Prostate gland (tissue), 2 donors: Measurements from ENCODE around the gene KIAA1671. TPM values are rescaled to one million over a fixed set of nuclear protein-coding genes. Genes with fewer than 3 reads are reported as not detected.

ENCODE experiments used
- DNase-seq: peaks from one replicate; pipeline ENCODE4 v3.0.0-alpha.2; 2019; ENCODE audit warnings: low spot score
- H3K27ac ChIP-seq, 2 donors: fragments of 200-600 bp; sonication (generic); 2 replicates each; pipeline ENCODE4 v1.5.1; 2017 to 2019
- H3K27me3 ChIP-seq: fragments of 200-600 bp; sonication (generic); replicated peaks from 2 replicates; pipeline ENCODE4 v1.5.1; 2019; ENCODE audit not compliant: insufficient read depth
- H3K36me3 ChIP-seq, 2 donors: fragments of 200-600 bp; sonication (generic); 1 replicate in 1 of 2; 2 replicates in 1 of 2; pipeline versions ENCODE4 v1.5.1 to v1.8.1; 2017 to 2019
- H3K4me1 ChIP-seq: fragments of 200-600 bp; sonication (generic); replicated peaks from 2 replicates; pipeline ENCODE4 v1.5.1; 2019
- H3K4me3 ChIP-seq, 2 donors: fragments of 200-600 bp; sonication (generic); 2 replicates each; pipeline ENCODE4 v1.5.1; 2017 to 2019
- H3K9me3 ChIP-seq: fragments of 200-600 bp; sonication (generic); 2 replicates; pipeline ENCODE4 v1.5.1; 2017
- POLR2A ChIP-seq: fragments of 450-650 bp; IDR thresholded peaks from one replicate; pipeline ENCODE4 v1.6.1; 2016; ENCODE audit warnings: antibody characterized with exemption, mild to moderate bottlenecking
- POLR2AphosphoS5 ChIP-seq: sonication (generic); formaldehyde crosslinking; IDR thresholded peaks from one replicate; pipeline ENCODE4 v1.6.1; 2017; ENCODE audit warnings: antibody characterized with exemption
- WGBS: methylation state at CpG from one replicate; pipeline ENCODE4 v1.1.5; 2018; 5-methylcytosine and 5-hydroxymethylcytosine counted together
- intact Hi-C: fragments of 100-400 bp; cut with DNase I; formaldehyde crosslinking; loops from one replicate; pipeline ENCODE4 v1.14.2; 2022
- total RNA-seq, 2 donors: library from RNA; depleted of rRNA; stranded (reverse); fragments of >200 nt; gene quantifications; one replicate each; pipeline ENCODE4 v1.1.0, GENCODE V29; 2016
- TF ChIP-seq, protein P1 (sequence below), 4 experiments: fragments of 200-600 bp in 2 of 4; fragments of 450-650 bp in 2 of 4; sonication (generic) in 2 of 4; IDR thresholded peaks; 1 replicate in 3 of 4; 2 replicates in 1 of 4; pipeline ENCODE4 v1.5.1; 2016 to 2019; ENCODE audit warnings: antibody characterized with exemption in 4 of 4, mild to moderate bottlenecking in 2 of 4, moderate library complexity in 2 of 4

KIAA1671 gene
- total RNA-seq, 2 donors from 2014 or later, result 44.8 to 53.1 TPM

GRCh38 chr22:25086902-25087282, 134.4 kb downstream of the KIAA1671 start:
- H3K9me3 ChIP-seq, result no peaks in the 10 kb centered on the region
- no peaks in the 10 kb centered on the region for H3K27me3 ChIP-seq
- no peak overlapping the region for H3K27ac ChIP-seq
- intact Hi-C loops, result no loop called here
- no peak for DNase-seq
- H3K4me1 ChIP-seq, result no peaks in the 10 kb centered on the region
- TF ChIP-seq POLR2AphosphoS5 (no peak), POLR2A (no peak)
- TF ChIP-seq, protein P1, sequence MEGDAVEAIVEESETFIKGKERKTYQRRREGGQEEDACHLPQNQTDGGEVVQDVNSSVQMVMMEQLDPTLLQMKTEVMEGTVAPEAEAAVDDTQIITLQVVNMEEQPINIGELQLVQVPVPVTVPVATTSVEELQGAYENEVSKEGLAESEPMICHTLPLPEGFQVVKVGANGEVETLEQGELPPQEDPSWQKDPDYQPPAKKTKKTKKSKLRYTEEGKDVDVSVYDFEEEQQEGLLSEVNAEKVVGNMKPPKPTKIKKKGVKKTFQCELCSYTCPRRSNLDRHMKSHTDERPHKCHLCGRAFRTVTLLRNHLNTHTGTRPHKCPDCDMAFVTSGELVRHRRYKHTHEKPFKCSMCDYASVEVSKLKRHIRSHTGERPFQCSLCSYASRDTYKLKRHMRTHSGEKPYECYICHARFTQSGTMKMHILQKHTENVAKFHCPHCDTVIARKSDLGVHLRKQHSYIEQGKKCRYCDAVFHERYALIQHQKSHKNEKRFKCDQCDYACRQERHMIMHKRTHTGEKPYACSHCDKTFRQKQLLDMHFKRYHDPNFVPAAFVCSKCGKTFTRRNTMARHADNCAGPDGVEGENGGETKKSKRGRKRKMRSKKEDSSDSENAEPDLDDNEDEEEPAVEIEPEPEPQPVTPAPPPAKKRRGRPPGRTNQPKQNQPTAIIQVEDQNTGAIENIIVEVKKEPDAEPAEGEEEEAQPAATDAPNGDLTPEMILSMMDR (IDR thresholded peaks at IDR 0.05), result no peak
- 82% methylated on average over 5 of the region's 5 CpGs for WGBS
- H3K4me3 ChIP-seq, result no peak overlapping the region
- H3K36me3 ChIP-seq, result no peaks in the 10 kb centered on the region

DNA sequence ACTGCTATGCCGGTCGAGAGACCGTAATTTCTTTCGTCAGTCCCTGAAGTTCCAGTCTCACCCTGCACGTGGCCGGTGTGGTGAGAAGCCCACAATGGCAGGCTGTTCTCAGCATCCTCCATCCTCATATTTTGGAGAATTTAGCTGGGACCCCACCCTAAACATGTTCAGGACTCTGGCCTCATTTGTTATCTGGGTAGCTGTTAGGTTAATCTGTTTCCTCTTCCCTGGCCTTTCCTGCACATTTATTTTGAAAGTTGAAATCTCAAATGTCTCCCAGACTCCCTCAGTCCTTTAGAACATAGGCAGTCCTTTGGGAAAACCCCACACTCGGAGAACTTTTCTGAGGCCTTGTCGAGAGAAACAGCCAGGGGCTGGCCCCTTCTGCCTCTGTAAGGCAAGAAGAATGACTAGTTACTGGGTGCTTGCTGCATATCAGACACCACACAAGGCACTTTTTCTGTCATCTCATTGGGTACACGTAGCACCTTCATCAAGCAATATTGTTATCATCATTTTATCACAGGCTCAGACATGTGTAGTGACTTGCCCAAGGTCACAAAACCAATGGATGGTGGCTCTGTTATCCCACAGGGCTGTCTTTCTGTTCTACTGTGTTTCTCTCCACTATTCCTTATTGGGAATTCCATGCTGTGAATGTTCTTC, 137.8 kb downstream of the KIAA1671 start:
- Histone ChIP-seq H3K36me3 (no peaks in the 10 kb centered on the region), H3K4me1 (no peaks in the 10 kb centered on the region), H3K9me3 (no peaks in the 10 kb centered on the region), H3K27me3 (no peaks in the 10 kb centered on the region), H3K27ac (no peak overlapping the region), H3K4me3 (no peak overlapping the region)
- TF ChIP-seq POLR2AphosphoS5 (no peak), POLR2A (no peak)
- TF ChIP-seq, protein P1 (IDR thresholded peaks at IDR 0.05), result no peak
- no peak for DNase-seq
- intact Hi-C loops, result no loop called here
- 77% methylated on average over 9 of the region's 9 CpGs for WGBS

GRCh38 chr22:25091458-25091857, 138.9 kb downstream of the KIAA1671 start:
- intact Hi-C loops, result no loop called here
- TF ChIP-seq POLR2A, result no peak
- TF ChIP-seq, protein P1 (IDR thresholded peaks at IDR 0.05), result no peak
- TF ChIP-seq POLR2AphosphoS5, result no peak
- DNase-seq, result no peak
- Histone ChIP-seq H3K4me1 (no peaks in the 10 kb centered on the region), H3K36me3 (no peaks in the 10 kb centered on the region), H3K27ac (no peak overlapping the region), H3K4me3 (no peak overlapping the region), H3K9me3 (no peaks in the 10 kb centered on the region), H3K27me3 (no peaks in the 10 kb centered on the region)
- 47% methylated on average over 9 of the region's 9 CpGs for WGBS

DNA sequence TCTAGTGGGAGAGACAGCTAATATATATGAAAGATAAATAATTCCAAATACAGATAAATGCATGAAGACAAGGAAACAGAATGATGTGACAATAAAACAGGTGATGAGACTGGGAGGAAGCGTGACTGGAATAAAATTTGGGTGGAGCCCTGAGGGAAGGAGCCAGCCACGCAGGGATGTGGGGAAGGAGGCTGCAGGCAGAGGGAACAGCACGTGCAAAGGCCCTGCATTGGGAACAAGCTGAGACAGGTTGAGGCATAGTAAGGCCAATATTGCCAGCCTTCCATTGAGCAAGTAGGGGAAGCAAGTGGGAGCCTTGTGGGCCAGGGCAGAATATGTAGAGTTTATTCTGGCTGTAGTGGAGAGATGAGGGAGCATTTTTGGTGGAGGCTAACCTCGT, 139.6 kb downstream of the KIAA1671 start:
- intact Hi-C loops, result no loop called here
- TF ChIP-seq, protein P1 (IDR thresholded peaks at IDR 0.05), result no peak
- TF ChIP-seq POLR2AphosphoS5 (no peak), POLR2A (no peak)
- DNase-seq, result no peak
- Histone ChIP-seq H3K36me3 (no peaks in the 10 kb centered on the region), H3K27me3 (no peaks in the 10 kb centered on the region), H3K9me3 (no peaks in the 10 kb centered on the region), H3K27ac (no peak overlapping the region), H3K4me1 (no peaks in the 10 kb centered on the region), H3K4me3 (no peak overlapping the region)
- WGBS, result 77% methylated on average over 4 of the region's 4 CpGs

GRCh38 chr22:25094579-25094978, 142.1 kb downstream of the KIAA1671 start:
- 63% methylated on average over 6 of the region's 6 CpGs for WGBS
- Histone ChIP-seq H3K36me3 (no peaks in the 10 kb centered on the region), H3K27me3 (no peaks in the 10 kb centered on the region), H3K4me1 (no peaks in the 10 kb centered on the region), H3K9me3 (no peaks in the 10 kb centered on the region), H3K4me3 (no peak overlapping the region), H3K27ac (no peak overlapping the region)
- DNase-seq, result no peak
- TF ChIP-seq, protein P1 (IDR thresholded peaks at IDR 0.05), result no peak
- TF ChIP-seq POLR2AphosphoS5 (no peak), POLR2A (no peak)
- intact Hi-C loops, result no loop called here
